Spleen (tissue), 7 donors: ENCODE measurements around the gene ATP5F1E.

Experiments used
- POLR2A ChIP-seq, 3 donors: fragments of 450-650 bp; IDR thresholded peaks; one replicate each; pipeline ENCODE4 v1.5.1; 2017; ENCODE audit warnings: antibody characterized with exemption in 3 of 3, mild to moderate bottlenecking in 1 of 3
- POLR2AphosphoS5 ChIP-seq, 3 donors: sonication (generic); formaldehyde crosslinking; IDR thresholded peaks; one replicate each; pipeline ENCODE4 v1.5.1; 2017; ENCODE audit warnings: antibody characterized with exemption in 3 of 3
- TF ChIP-seq, protein P1 (sequence below), 11 experiments: fragments of 200-600 bp in 7 of 11; fragments of 450-650 bp in 4 of 11; sonication (generic) in 4 of 11; IDR thresholded peaks in 8 of 11; conservative IDR thresholded peaks in 3 of 11; 1 replicate in 7 of 11; 2 replicates in 4 of 11; pipeline versions ENCODE4 v1.4.0 to v1.8.0; 2016 to 2021; ENCODE audit warnings: antibody characterized with exemption in 11 of 11, inconsistent platforms in 4 of 11, mild to moderate bottlenecking in 1 of 11
- donor health status: DM: no; HTN: no; CAD: no; lungs with moderate emphysema.
- donor health status: DM: no; HTN: no; CAD: no.
- donor health status: DM: no; HTN: no; CAD: no.

DNA sequence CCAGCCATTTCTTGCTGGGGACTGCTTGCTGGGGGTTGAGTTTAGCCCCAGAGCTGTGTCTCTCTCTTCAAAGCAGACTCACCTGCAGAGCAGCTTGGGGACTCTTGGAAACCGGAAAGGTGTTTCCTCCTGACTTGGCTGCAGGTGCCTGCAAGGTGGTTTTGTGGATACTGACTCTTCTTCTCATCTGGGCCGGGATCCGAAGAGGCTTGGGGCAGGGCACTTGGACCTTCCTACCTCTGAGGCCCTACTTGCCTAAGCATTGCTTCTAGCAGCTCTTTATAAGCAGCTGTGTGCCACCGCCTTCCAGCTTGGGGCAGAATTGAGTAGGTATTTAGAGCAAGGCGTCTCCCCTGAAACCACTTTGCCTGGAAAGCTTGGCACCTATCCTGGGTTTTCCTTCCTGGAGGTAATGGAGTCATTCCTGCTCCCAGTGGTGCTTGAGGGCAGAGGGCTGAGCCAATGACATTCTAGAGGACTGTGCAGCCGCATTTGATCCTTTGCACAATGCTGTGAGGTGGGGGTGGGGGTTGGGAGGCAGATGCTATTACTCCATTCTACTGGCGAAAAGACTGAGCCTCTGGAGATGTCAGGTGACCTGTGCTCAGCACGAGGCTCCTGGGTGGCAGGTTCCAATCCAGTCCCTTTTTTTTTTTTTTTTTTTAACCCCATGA is 21.7 kb downstream of the ATP5F1E start:
- TF ChIP-seq POLR2A (IDR thresholded peaks at IDR 0.05) (no peak), POLR2AphosphoS5 (IDR thresholded peaks at IDR 0.05) (no peak)
- TF ChIP-seq, protein P1, sequence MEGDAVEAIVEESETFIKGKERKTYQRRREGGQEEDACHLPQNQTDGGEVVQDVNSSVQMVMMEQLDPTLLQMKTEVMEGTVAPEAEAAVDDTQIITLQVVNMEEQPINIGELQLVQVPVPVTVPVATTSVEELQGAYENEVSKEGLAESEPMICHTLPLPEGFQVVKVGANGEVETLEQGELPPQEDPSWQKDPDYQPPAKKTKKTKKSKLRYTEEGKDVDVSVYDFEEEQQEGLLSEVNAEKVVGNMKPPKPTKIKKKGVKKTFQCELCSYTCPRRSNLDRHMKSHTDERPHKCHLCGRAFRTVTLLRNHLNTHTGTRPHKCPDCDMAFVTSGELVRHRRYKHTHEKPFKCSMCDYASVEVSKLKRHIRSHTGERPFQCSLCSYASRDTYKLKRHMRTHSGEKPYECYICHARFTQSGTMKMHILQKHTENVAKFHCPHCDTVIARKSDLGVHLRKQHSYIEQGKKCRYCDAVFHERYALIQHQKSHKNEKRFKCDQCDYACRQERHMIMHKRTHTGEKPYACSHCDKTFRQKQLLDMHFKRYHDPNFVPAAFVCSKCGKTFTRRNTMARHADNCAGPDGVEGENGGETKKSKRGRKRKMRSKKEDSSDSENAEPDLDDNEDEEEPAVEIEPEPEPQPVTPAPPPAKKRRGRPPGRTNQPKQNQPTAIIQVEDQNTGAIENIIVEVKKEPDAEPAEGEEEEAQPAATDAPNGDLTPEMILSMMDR (IDR thresholded peaks at IDR 0.05 in 8 of 11, conservative IDR thresholded peaks at IDR 0.05 in 3 of 11): no peak
